ENCODE data around the gene FHOD3.

The FHOD3 gene

DNA sequence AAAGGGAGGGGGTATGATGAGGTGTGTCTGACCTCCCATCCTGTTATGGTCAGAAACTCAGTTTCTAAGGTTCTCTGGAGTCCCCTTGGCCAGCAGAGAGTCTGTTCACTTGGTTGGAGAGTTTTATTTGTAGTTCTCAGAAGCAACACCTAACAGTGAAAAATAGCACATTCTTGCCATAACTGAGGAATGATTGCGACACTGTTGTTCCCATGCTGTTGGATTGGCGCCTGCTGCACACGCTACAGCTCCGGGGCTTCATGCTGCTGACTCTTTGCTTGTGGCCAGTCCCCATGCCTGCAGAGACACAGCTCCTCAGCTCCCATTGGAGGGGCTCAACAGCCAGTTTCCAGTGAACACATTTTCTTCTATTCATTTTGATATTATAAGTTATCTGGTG is 489.2 kb downstream of the FHOD3 start:
- H3K27me3 ChIP-seq (ENCODE audit: insufficient read depth, poor library complexity, severe bottlenecking) = no peaks in the 10 kb centered on the region
- H3K27ac ChIP-seq (replicated peaks) = no peak overlapping the region
- no peak overlapping the region for H3K4me3 ChIP-seq (replicated peaks; ENCODE audit: insufficient read depth, low read length)
- no peak for TF ChIP-seq SPI1 (IDR thresholded peaks at IDR 0.05; ENCODE audit: borderline replicate concordance, low read depth)
- TF ChIP-seq, protein P1, sequence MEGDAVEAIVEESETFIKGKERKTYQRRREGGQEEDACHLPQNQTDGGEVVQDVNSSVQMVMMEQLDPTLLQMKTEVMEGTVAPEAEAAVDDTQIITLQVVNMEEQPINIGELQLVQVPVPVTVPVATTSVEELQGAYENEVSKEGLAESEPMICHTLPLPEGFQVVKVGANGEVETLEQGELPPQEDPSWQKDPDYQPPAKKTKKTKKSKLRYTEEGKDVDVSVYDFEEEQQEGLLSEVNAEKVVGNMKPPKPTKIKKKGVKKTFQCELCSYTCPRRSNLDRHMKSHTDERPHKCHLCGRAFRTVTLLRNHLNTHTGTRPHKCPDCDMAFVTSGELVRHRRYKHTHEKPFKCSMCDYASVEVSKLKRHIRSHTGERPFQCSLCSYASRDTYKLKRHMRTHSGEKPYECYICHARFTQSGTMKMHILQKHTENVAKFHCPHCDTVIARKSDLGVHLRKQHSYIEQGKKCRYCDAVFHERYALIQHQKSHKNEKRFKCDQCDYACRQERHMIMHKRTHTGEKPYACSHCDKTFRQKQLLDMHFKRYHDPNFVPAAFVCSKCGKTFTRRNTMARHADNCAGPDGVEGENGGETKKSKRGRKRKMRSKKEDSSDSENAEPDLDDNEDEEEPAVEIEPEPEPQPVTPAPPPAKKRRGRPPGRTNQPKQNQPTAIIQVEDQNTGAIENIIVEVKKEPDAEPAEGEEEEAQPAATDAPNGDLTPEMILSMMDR (IDR thresholded peaks at IDR 0.05; ENCODE audit: insufficient read depth, low read length) = no peak
- TF ChIP-seq, protein P2, sequence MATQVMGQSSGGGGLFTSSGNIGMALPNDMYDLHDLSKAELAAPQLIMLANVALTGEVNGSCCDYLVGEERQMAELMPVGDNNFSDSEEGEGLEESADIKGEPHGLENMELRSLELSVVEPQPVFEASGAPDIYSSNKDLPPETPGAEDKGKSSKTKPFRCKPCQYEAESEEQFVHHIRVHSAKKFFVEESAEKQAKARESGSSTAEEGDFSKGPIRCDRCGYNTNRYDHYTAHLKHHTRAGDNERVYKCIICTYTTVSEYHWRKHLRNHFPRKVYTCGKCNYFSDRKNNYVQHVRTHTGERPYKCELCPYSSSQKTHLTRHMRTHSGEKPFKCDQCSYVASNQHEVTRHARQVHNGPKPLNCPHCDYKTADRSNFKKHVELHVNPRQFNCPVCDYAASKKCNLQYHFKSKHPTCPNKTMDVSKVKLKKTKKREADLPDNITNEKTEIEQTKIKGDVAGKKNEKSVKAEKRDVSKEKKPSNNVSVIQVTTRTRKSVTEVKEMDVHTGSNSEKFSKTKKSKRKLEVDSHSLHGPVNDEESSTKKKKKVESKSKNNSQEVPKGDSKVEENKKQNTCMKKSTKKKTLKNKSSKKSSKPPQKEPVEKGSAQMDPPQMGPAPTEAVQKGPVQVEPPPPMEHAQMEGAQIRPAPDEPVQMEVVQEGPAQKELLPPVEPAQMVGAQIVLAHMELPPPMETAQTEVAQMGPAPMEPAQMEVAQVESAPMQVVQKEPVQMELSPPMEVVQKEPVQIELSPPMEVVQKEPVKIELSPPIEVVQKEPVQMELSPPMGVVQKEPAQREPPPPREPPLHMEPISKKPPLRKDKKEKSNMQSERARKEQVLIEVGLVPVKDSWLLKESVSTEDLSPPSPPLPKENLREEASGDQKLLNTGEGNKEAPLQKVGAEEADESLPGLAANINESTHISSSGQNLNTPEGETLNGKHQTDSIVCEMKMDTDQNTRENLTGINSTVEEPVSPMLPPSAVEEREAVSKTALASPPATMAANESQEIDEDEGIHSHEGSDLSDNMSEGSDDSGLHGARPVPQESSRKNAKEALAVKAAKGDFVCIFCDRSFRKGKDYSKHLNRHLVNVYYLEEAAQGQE (IDR thresholded peaks at IDR 0.05; ENCODE audit: insufficient replicate concordance, low read depth) = no peak
- no peak for TF ChIP-seq GABPA (IDR thresholded peaks at IDR 0.05; ENCODE audit: low read depth)
- TF ChIP-seq POLR2AphosphoS5 (IDR thresholded peaks at IDR 0.05; ENCODE audit: low read depth) = no peak
- DNase-seq (ENCODE audit: low read depth in 1 of 2, low spot score in 1 of 2) = no peak

DNA sequence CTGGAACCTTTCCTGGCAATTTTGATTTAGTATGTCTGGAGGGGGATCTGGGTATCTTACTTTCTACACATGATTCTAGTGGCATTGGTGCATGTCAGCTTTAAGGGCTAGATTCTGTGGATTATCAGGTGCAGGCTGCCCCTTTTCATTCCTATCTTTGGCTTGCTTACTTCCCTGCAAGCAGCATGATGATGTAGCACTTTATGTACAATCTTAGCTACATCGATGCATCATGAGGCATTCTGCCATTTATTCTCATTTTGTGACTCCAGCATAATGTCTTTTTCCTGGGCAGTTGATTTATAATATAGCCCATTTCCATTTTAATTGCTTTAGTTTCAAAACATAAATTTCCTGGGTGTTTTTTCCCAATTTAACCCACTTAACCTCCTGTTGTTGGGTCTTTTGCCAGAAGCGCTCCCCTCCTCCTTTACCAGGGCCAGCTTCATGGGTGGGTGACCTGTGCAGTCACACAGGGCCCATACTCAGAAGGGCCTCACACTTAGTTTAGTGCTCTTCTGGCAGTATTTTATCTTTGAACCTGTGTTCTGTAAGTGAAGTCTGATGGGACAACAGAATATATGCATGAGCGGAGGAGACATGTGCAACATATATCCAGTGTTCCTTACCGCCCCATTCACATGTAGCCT is 495.2 kb downstream of the FHOD3 start:
- H3K27ac ChIP-seq (replicated peaks) = no peak overlapping the region
- H3K4me3 ChIP-seq (replicated peaks; ENCODE audit: insufficient read depth, low read length) = no peak overlapping the region
- H3K27me3 ChIP-seq (ENCODE audit: insufficient read depth, poor library complexity, severe bottlenecking) = no peaks in the 10 kb centered on the region
- no peak for TF ChIP-seq GABPA (IDR thresholded peaks at IDR 0.05; ENCODE audit: low read depth)
- TF ChIP-seq, protein P1 (IDR thresholded peaks at IDR 0.05; ENCODE audit: insufficient read depth, low read length) = no peak
- TF ChIP-seq, protein P2 (IDR thresholded peaks at IDR 0.05; ENCODE audit: insufficient replicate concordance, low read depth) = no peak
- no peak for TF ChIP-seq POLR2AphosphoS5 (IDR thresholded peaks at IDR 0.05; ENCODE audit: low read depth)
- TF ChIP-seq SPI1 (IDR thresholded peaks at IDR 0.05; ENCODE audit: borderline replicate concordance, low read depth) = no peak
- DNase-seq (ENCODE audit: low read depth in 1 of 2, low spot score in 1 of 2) = no peak

DNA sequence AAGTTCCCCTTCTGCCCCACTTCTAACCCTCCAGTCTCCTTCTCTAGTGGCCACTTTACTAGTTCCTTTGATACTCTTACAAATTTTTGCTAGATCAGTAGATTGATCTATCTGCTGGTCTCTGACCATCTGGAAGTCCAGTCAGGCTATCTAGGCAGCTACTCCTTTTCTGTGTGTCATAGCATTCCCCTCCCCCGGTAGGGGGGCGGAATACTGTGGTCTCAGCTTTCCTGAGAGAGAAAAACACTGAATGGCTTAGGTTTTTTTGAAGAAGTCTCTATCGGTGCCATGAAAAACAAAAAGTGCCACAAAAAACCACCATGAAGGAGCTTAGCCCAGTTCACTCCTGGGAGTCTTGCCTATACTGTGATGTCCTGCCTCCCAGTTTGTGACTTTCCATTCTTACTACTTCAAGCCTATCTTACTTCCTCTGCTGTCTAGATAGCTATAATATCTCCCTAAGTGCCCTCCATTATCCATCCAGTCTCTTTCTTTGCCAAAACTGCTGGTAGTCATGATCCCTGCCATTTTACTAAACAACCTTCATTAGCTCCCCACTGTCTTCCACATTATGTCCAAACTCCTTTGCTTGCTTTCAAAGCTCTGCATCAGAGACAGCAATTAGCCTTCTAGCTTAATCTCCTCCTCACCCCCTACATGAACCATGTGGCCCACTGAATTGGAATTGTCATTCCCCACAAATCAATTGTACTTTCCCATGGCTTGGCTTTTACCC is 501.4 kb downstream of the FHOD3 start:
- Histone ChIP-seq H3K4me3 (replicated peaks; ENCODE audit: insufficient read depth, low read length) (no peak overlapping the region), H3K27ac (replicated peaks) (no peak overlapping the region), H3K27me3 (ENCODE audit: insufficient read depth, poor library complexity, severe bottlenecking) (no peaks in the 10 kb centered on the region)
- no peak for DNase-seq (ENCODE audit: low read depth in 1 of 2, low spot score in 1 of 2)
- TF ChIP-seq GABPA (IDR thresholded peaks at IDR 0.05; ENCODE audit: low read depth) (no peak), SPI1 (IDR thresholded peaks at IDR 0.05; ENCODE audit: borderline replicate concordance, low read depth) (no peak), POLR2AphosphoS5 (IDR thresholded peaks at IDR 0.05; ENCODE audit: low read depth) (no peak)
- TF ChIP-seq, protein P2 (IDR thresholded peaks at IDR 0.05; ENCODE audit: insufficient replicate concordance, low read depth) = no peak
- TF ChIP-seq, protein P1 (IDR thresholded peaks at IDR 0.05; ENCODE audit: insufficient read depth, low read length) = no peak
